Colonic mucosa (tissue), 4 donors: ENCODE results near the gene LHX5. TPM values are rescaled to one million over a fixed set of nuclear protein-coding genes. Genes with fewer than 3 reads are reported as not detected.

ENCODE experiments used
- DNase-seq: peaks from one replicate; pipeline ENCODE4 v3.0.0-alpha.2; 2020
- H3K27ac ChIP-seq: fragments of 200-600 bp; one replicate; pipeline ENCODE4 v1.8.0; 2021
- H3K27me3 ChIP-seq: fragments of 200-600 bp; one replicate; pipeline ENCODE4 v1.8.0; 2021
- H3K36me3 ChIP-seq: fragments of 200-600 bp; one replicate; pipeline ENCODE4 v1.8.0; 2021
- H3K4me1 ChIP-seq: fragments of 200-600 bp; one replicate; pipeline ENCODE4 v1.8.0; 2021; ENCODE audit warnings: mild to moderate bottlenecking
- H3K4me3 ChIP-seq: fragments of 200-600 bp; one replicate; pipeline ENCODE4 v1.8.0; 2021
- H3K9ac ChIP-seq, 2 donors: one replicate each; pipeline ENCODE4 v1.7.0; 2013; ENCODE audit warnings: control low read depth in 2 of 2, low read depth in 2 of 2, low read length in 2 of 2
- H3K9me3 ChIP-seq: fragments of 200-600 bp; one replicate; pipeline ENCODE4 v1.8.0; 2021
- CTCF ChIP-seq: fragments of 200-600 bp; IDR thresholded peaks from one replicate; pipeline ENCODE4 v1.8.0; 2022; ENCODE audit warnings: antibody characterized with exemption, mild to moderate bottlenecking
- intact Hi-C: fragments of 100-400 bp; cut with DNase I; formaldehyde crosslinking; loops from one replicate; pipeline ENCODE4 v1.14.1; 2022
- total RNA-seq, 2 donors: library from RNA; stranded (reverse); fragmentation: NEBNext Ultra II Directional in 1 of 2; extraction: Animal tissue kit (Norgen Biotek cat#: 25700) in 1 of 2; gene quantifications; one replicate each; pipeline ENCODE4 v1.2.1, GENCODE V29; 2021
- donor health status: healthy.
- donor health status: DM: no; HTN: no; CAD: no.
- donor health status: DM: no; HTN: no; CAD: no.

The LHX5 gene
- total RNA-seq, 2 donors from 2014 or later, result not detected

GRCh38 chr12:113449839-113450238, 21.8 kb downstream of the LHX5 start:
- no peak for TF ChIP-seq CTCF
- no peaks in the 10 kb centered on the region for H3K4me1 ChIP-seq
- H3K36me3 ChIP-seq, result no peaks in the 10 kb centered on the region
- intact Hi-C loops, result no loop called here
- no peak for DNase-seq
- no peak overlapping the region for H3K9ac ChIP-seq
- H3K4me3 ChIP-seq, result no peak overlapping the region
- H3K9me3 ChIP-seq, result no peaks in the 10 kb centered on the region
- H3K27me3 ChIP-seq, result no peaks in the 10 kb centered on the region
- H3K27ac ChIP-seq, result no peak overlapping the region

GRCh38 chr12:113449299-113449698, 22.4 kb downstream of the LHX5 start:
- Histone ChIP-seq H3K4me1 (no peaks in the 10 kb centered on the region), H3K9ac (no peak overlapping the region), H3K27me3 (no peaks in the 10 kb centered on the region), H3K9me3 (no peaks in the 10 kb centered on the region), H3K36me3 (no peaks in the 10 kb centered on the region), H3K4me3 (no peak overlapping the region), H3K27ac (no peak overlapping the region)
- DNase-seq, result no peak
- TF ChIP-seq CTCF, result no peak
- intact Hi-C loops, result no loop called here

- Histone ChIP-seq H3K9ac (no peak overlapping the region), H3K36me3 (no peaks in the 10 kb centered on the region), H3K27ac (no peak overlapping the region), H3K4me1 (no peaks in the 10 kb centered on the region), H3K27me3 (no peaks in the 10 kb centered on the region), H3K4me3 (no peak overlapping the region), H3K9me3 (no peaks in the 10 kb centered on the region)
- DNase-seq, result no peak
- intact Hi-C loops, result no loop called here
- TF ChIP-seq CTCF, result no peak
Measured at GRCh38 chr12:113448873-113449272, 22.8 kb downstream of the LHX5 start.

DNA sequence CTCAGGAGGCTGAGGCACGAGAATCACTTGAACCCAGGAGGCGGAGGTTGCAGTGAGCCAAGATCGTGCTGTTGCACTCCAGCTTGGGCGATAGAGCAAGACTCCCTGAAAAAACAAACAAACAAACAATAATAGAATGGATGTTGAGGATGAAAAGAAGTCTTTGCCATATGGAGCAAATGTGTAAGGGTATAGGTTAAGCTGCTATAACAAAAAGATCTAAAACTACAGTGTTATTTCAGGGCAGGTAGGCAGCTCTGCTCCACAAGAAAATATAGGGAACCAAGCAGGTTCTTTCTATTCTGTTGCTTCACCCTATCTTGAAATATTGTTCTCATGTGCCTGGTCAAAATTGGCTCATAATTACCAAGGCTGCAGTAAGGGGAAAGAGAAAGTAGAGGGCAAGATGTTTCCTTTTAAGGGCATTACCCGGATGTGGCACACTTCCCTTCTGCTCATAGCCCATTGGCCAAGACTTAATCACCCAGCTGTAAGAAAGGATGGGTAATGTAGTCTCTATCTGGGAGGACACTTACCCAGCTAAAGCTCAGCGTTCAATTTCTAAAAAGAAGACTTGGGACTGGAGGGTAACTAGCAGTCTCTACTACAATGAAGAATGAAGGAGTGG, 26.0 kb downstream of the LHX5 start:
- no peak overlapping the region for H3K9ac ChIP-seq
- H3K27me3 ChIP-seq, result no peaks in the 10 kb centered on the region
- no peaks in the 10 kb centered on the region for H3K4me1 ChIP-seq
- no peak for TF ChIP-seq CTCF
- intact Hi-C loops, result no loop called here
- H3K4me3 ChIP-seq, result no peak overlapping the region
- no peaks in the 10 kb centered on the region for H3K9me3 ChIP-seq
- H3K27ac ChIP-seq, result no peak overlapping the region
- H3K36me3 ChIP-seq, result no peaks in the 10 kb centered on the region
- no peak for DNase-seq

DNA sequence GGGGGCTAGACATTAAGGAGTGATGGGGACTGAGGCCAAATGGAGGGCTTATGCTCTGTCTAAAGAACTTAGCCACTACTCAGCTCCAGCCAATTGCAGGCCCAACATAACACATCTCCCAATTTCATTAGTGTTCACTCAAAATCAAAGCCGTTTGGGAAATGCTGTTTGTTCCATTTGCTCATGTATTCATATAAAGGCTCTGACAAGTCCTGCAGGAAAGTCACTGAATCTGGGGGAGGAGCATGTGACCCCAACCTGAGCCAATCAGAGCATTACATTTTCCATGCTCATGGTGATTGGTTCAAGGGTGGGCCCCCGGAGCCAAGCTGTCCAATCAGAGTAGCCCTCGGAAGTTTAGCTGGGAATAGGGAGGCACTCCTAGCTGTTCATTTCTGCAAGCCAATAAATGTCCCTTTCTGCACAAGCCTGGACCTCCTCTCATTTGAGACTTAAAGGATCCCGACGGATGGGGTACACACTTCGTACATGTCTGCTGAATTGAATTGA, 28.6 kb downstream of the LHX5 start:
- intact Hi-C loops, result no loop called here
- Histone ChIP-seq H3K4me3 (no peak overlapping the region), H3K9ac (no peak overlapping the region), H3K27me3 (no peaks in the 10 kb centered on the region), H3K4me1 (no peaks in the 10 kb centered on the region), H3K27ac (no peak overlapping the region), H3K36me3 (no peaks in the 10 kb centered on the region), H3K9me3 (no peaks in the 10 kb centered on the region)
- no peak for TF ChIP-seq CTCF
- no peak for DNase-seq
